Left renal cortex interstitium (tissue), 4 donors: ENCODE results near the gene PROKR2. TPM values are rescaled to one million over a fixed set of nuclear protein-coding genes. Genes with fewer than 3 reads are reported as not detected.

Source experiments
- DNase-seq, 4 donors: peaks; one replicate each; pipeline ENCODE4 v3.0.0-alpha.2; 2013; ENCODE audit warnings: low read depth in 4 of 4, low spot score in 2 of 4, missing footprints in 1 of 4
- polyA plus RNA-seq, 4 donors: library from polyadenylated mRNA; unstranded; fragments of 120-200 nt; gene quantifications; one replicate each; pipeline ENCODE4 v1.2.1, GENCODE V29; 2013; ENCODE audit not compliant: insufficient read length in 4 of 4

The PROKR2 gene
- polyA plus RNA-seq, 4 donors: 0.44 TPM; not detected in 3

DNA sequence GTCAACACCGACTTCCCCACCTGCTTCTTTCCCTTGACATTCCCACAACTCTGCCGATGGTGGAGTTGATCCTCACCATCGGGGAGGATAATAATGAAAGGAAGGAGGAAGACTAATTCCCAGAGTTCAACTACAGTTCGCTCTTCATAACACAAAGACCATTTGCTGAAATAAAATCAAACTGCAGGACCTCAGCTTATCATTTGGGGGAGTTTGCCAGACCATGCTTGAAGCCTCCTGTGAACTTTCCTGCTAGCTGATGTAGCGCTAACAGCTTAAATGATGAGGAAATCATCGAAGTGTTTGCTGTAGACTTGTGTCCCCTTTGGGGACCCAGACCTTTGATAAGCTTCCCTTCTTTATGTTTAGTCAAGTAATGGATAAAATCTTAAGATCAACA lies 26.2 kb downstream of the PROKR2 start:
- no peak for DNase-seq

DNA sequence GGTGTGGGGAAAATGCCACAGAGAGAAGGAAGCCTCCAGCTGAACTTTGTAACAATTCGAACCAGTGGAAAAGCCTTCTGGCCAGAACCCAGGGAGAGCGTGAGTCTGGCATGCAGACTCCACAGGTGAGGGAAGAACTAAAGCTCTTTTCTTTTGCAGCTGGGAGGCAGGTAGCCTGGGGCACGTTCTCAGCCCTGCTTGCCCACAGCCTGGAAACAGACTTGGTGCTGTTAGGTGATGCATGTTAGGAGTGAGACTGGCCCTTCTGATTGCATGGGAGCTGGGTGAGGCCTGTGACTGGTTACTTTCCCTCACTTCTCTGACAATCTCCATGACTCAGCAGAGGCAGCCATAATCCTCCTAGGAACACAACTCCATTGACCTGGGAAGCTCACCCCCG lies 34.2 kb downstream of the PROKR2 start:
- DNase-seq: no peak

DNA sequence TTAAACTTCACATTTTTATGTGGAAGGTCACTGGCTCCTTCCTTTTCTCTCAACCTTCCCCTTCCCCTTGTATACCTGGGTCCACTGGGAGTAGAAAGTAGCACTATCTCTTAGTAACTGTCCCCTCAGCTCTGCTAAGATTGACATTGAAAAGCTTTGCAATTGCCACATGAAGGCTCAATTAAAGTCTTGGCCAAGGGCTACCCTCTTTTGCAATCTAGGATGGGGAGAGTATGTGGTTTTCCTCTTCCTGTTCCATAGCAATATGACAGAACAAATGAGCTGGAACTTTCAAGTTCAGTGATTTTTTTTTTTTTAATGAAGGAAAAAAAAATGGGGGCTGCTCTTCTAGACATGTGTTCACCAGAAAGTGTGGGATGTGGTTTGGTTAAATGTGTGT lies 37.1 kb downstream of the PROKR2 start:
- DNase-seq: no peak

DNA sequence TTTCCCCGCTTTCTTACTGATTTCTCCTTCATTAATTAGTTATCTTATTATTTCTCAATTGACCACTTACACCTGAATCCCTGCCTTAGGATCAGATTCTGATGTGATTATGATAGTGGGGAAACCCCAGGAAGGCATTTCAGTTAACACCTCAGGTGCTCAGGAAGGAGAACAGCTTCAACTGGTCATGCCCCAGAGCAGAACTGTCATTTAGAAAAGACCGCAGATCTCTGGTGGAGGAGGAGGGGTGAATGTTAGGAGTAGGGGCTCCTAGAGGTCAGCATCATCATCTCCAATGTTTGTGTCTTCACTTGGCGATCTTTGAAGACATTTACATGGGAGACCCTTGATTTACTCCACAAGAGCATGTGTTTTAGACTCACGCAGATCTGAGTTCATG lies 44.5 kb downstream of the PROKR2 start:
- no peak for DNase-seq

DNA sequence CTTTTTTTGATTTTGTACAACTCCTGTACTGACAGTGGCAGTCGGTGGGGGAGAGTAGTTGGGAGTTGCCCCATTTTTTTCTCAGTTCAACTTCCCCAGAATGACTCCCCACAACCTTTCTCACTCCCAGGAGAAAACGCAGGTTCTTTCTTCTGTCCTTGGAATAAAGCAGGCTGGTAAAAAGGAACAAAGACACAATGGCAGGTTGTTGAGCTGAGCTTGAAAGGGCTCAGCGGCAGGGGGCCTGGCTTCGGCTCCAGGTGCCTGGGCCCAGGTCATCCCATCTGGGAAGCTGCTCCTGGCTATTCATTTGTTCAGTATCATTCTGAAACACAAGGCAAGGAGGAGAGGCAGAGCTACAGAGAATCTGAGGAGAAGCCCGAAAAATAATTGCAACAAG lies 46.2 kb downstream of the PROKR2 start:
- DNase-seq: no peak

DNA sequence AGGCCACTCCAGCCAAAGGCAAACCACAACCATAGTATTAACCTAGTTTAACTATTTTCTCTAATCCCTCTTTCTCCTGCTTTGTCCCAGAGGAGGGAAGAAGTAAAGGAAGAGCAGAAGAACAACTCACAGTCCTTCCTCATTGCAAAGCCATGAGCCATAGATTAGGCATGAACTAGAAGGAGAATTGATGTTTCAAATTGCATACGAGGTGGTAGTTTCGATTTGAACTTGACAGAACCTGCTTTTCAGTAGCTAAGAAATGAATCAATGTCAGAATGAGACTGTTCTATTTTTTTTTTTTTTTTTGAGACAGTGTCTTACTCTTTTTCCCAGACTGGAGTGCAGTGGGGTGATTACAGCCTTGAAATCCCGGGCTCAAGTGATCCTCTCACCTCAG lies 48.3 kb downstream of the PROKR2 start:
- no peak for DNase-seq

DNA sequence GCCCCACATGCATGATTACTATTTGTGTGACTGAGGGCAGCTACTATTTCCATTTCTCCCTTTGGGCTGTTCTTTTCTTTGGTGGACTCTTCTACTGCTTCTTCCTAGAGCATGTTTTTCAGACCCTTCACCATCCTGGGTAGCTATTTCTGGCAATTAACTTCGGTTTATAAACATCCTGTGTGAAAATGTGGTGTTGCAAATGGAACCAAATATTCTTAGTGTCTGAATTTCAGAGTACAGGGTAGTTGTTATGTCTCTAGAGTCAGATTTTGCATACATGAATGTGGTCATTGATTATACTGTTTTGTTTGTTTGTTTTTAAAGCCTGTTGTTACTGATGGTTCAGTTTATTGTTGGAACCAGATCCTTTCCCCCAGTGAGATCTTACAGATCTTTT lies 49.7 kb downstream of the PROKR2 start:
- no peak for DNase-seq

Other genes starting within 250 kb of the PROKR2 start
- 100 to 1,000 TPM; 140 to 182 (median 157) TPM for gene TMEM230, start 203.9 kb downstream of the PROKR2 start, polyA plus RNA-seq
- 100 to 1,000 TPM; 159 to 205 (median 176) TPM for gene PCNA, start 197.0 kb downstream of the PROKR2 start, polyA plus RNA-seq
- gene CDS2, start 189.9 kb downstream of the PROKR2 start, polyA plus RNA-seq: 10 to 100 TPM; 32.1 to 37.6 (median 33.8) TPM